Measurements from ENCODE around the gene RAB37. TPM values are rescaled to one million over a fixed set of nuclear protein-coding genes. Genes with fewer than 3 reads are reported as not detected.

RAB37 gene
- total and polyA plus RNA-seq, 10 donors, result 16.6 to 37.6 (median 24.0) TPM

- WGBS, 5 donors, result 2 to 5% (median 3%) methylated on average over 24 to 46 of the region's 46 CpGs
- Histone ChIP-seq H3K27me3 (replicated peaks in 1 of 7) (no peaks in the 10 kb centered on the region), H3K27ac (peak overlapping the region; percentile 79 to 95 (median 90)), H3K4me1 (peaks cover 38 to 96% (median 87%) of the 10 kb centered on the region in 6 donors), H3K9me3 (no peaks in the 10 kb centered on the region), H3K36me3 (peaks cover 0 to 13% (median 0%) of the 10 kb centered on the region in 6 donors), H3K4me3 (peak overlapping the region; percentile 57 to 100 (median 95))
- intact Hi-C loops (cut with DNase I; ENCODE audit: low total_unique reads), result no loop called here
- TF ChIP-seq POLR2A (IDR thresholded peaks at IDR 0.05), result no peak
- DNase-seq, result peak; percentile 93
Observed at GRCh38 chr17:74749279-74750038, 12.4 kb downstream of the RAB37 start.

GRCh38 chr17:74750039-74750326, 12.9 kb downstream of the RAB37 start:
- peaks cover 38 to 96% (median 87%) of the 10 kb centered on the region in 6 donors for H3K4me1 ChIP-seq
- H3K27ac ChIP-seq, result peak overlapping the region; percentile 79 to 95 (median 90)
- intact Hi-C loops (cut with DNase I; ENCODE audit: low total_unique reads), result no loop called here
- no peak for TF ChIP-seq CTCF (IDR thresholded peaks at IDR 0.05 in 8 of 11, conservative IDR thresholded peaks at IDR 0.05 in 3 of 11)
- TF ChIP-seq POLR2A (IDR thresholded peaks at IDR 0.05), result no peak
- no peak for TF ChIP-seq POLR2AphosphoS5 (IDR thresholded peaks at IDR 0.05)
- H3K9me3 ChIP-seq, result no peaks in the 10 kb centered on the region
- peaks cover 0 to 18% (median 0%) of the 10 kb centered on the region in 6 donors for H3K36me3 ChIP-seq
- no peaks in the 10 kb centered on the region for H3K27me3 ChIP-seq (replicated peaks in 1 of 7)
- 17 to 48% (median 31%) methylated on average over 5 to 6 of the region's 6 CpGs for WGBS, 5 donors
- peak overlapping the region; percentile 57 to 100 (median 95) for H3K4me3 ChIP-seq
- peak; percentile 79 for DNase-seq

- Histone ChIP-seq H3K9me3 (no peaks in the 10 kb centered on the region), H3K36me3 (peaks cover 0 to 23% (median 0%) of the 10 kb centered on the region in 6 donors), H3K4me1 (peaks cover 36 to 96% (median 87%) of the 10 kb centered on the region in 6 donors), H3K27me3 (replicated peaks in 1 of 7) (no peaks in the 10 kb centered on the region), H3K4me3 (peak overlapping the region; percentile 57 to 100 (median 95)), H3K27ac (peak overlapping the region; percentile 79 to 95 (median 90))
- WGBS, 5 donors, result 22 to 49% (median 37%) methylated on average over 13 of the region's 13 CpGs
- DNase-seq, result peak; percentile 76
- intact Hi-C loops (cut with DNase I; ENCODE audit: low total_unique reads), result no loop called here
- no peak for TF ChIP-seq POLR2A (IDR thresholded peaks at IDR 0.05)
- peak in 1 of 3 donors; percentile 30 for TF ChIP-seq POLR2AphosphoS5 (IDR thresholded peaks at IDR 0.05)
- no peak for TF ChIP-seq CTCF (IDR thresholded peaks at IDR 0.05 in 8 of 11, conservative IDR thresholded peaks at IDR 0.05 in 3 of 11)
Observed at GRCh38 chr17:74750327-74751069, 13.4 kb downstream of the RAB37 start.

GRCh38 chr17:74752415-74752814, 15.4 kb downstream of the RAB37 start:
- WGBS, 5 donors, result 67 to 82% (median 79%) methylated on average over 9 of the region's 9 CpGs
- peaks cover 0 to 24% (median 0%) of the 10 kb centered on the region in 6 donors for H3K36me3 ChIP-seq
- H3K27me3 ChIP-seq (replicated peaks in 1 of 7), result no peaks in the 10 kb centered on the region
- intact Hi-C loops (cut with DNase I; ENCODE audit: low total_unique reads), result no loop called here
- peak overlapping the region in 2 of 8 donors; percentile 100 for H3K4me3 ChIP-seq
- no peaks in the 10 kb centered on the region for H3K9me3 ChIP-seq
- TF ChIP-seq POLR2A (IDR thresholded peaks at IDR 0.05), result no peak
- peak overlapping the region in 7 of 8 donors; percentile 65 to 95 (median 90) for H3K27ac ChIP-seq
- peaks cover 38 to 96% (median 90%) of the 10 kb centered on the region in 6 donors for H3K4me1 ChIP-seq
- no peak for DNase-seq

All from spleen (tissue), 11 donors.